SK-N-SH (cell line): ENCODE results near the gene LCN10. TPM values are rescaled to one million over a fixed set of nuclear protein-coding genes. Genes with fewer than 3 reads are reported as not detected.

Experiments
- CTCF ChIA-PET: fragments of 300-600, 350-600 bp; formaldehyde crosslinking; extraction: SDS; loops from one replicate; lab custom pipeline; 2021; lab: Yijun Ruan, JAX
- POLR2A ChIA-PET: fragments of 350-600 bp; sonication (Branson Sonifier 250); formaldehyde crosslinking; extraction: SDS; loops from one replicate; lab custom pipeline; 2020; ENCODE audit warnings: antibody characterized with exemption, inconsistent platforms; lab: Yijun Ruan, JAX
- DNase-seq: peaks from one replicate; pipeline ENCODE4 v3.0.0; 2012
- H2AFZ ChIP-seq: fragments of 200-600 bp; sonication (generic); 2 replicates; pipeline ENCODE4 v1.8.1; 2016; ENCODE audit warnings: antibody characterized with exemption, mild to moderate bottlenecking, low read depth
- H3F3A ChIP-seq: fragments of 200-600 bp; sonication (generic); replicated peaks from 2 replicates; pipeline ENCODE3; 2016; ENCODE audit warnings: antibody characterized with exemption, mild to moderate bottlenecking; ENCODE audit not compliant: insufficient read depth
- H3K27ac ChIP-seq, 2 experiments: fragments of 200-500 bp in 1 of 2; fragments of 200-600 bp in 1 of 2; sonication (Bioruptor generic) in 1 of 2; sonication (generic), shearing (Covaris generic) in 1 of 2; 2 replicates each; pipeline versions ENCODE4 v1.5.1 to v1.6.1; 2014 to 2016; ENCODE audit warnings: low read depth in 2 of 2, inconsistent platforms in 1 of 2, low read length in 1 of 2, mild to moderate bottlenecking in 1 of 2, mixed read lengths in 1 of 2
- H3K27me3 ChIP-seq: fragments of 200-600 bp; sonication (generic), shearing (Covaris generic); 2 replicates; pipeline ENCODE4 v1.6.1; 2016; ENCODE audit warnings: mixed run types; ENCODE audit not compliant: insufficient read depth
- H3K36me3 ChIP-seq, 2 experiments: fragments of 200-500 bp in 1 of 2; fragments of 200-600 bp in 1 of 2; sonication (Bioruptor generic) in 1 of 2; sonication (generic) in 1 of 2; replicated peaks in 1 of 2; 2 replicates each; pipeline versions ENCODE3 to v1.5.1; 2014 to 2016; ENCODE audit warnings: low read length in 1 of 2, mild to moderate bottlenecking in 1 of 2; ENCODE audit not compliant: insufficient read depth in 2 of 2, control insufficient read depth in 1 of 2
- H3K4me1 ChIP-seq, 2 experiments: fragments of 200-500 bp in 1 of 2; fragments of 200-600 bp in 1 of 2; sonication (Bioruptor generic) in 1 of 2; sonication (generic), shearing (Covaris generic) in 1 of 2; 2 replicates each; pipeline versions ENCODE4 v1.5.1 to v1.6.1; 2014 to 2016; ENCODE audit warnings: low read depth in 1 of 2, low read length in 1 of 2, mixed run types in 1 of 2; ENCODE audit not compliant: insufficient read depth in 2 of 2, control insufficient read depth in 1 of 2
- H3K4me2 ChIP-seq: fragments of 200-600 bp; sonication (generic), shearing (Covaris generic); 2 replicates; pipeline ENCODE4 v1.6.1; 2017; ENCODE audit warnings: mixed run types
- H3K4me3 ChIP-seq, 2 experiments: fragments of 200-500 bp in 1 of 2; fragments of 200-600 bp in 1 of 2; sonication (Bioruptor generic) in 1 of 2; sonication (generic), shearing (Covaris generic) in 1 of 2; 2 replicates each; pipeline versions ENCODE4 v1.5.1 to v1.8.1; 2014 to 2016; ENCODE audit warnings: low read depth in 2 of 2, inconsistent platforms in 1 of 2, low read length in 1 of 2, mild to moderate bottlenecking in 1 of 2, mixed read lengths in 1 of 2, moderate library complexity in 1 of 2
- H3K79me2 ChIP-seq: fragments of 200-600 bp; sonication (generic); 2 replicates; pipeline ENCODE4 v1.8.1; 2017; ENCODE audit warnings: mild to moderate bottlenecking; ENCODE audit not compliant: insufficient read depth
- H3K9ac ChIP-seq: fragments of 200-600 bp; sonication (generic); 2 replicates; pipeline ENCODE4 v1.6.1; 2017; ENCODE audit warnings: mixed run types
- H3K9me2 ChIP-seq: fragments of 200-600 bp; sonication (generic); 2 replicates; pipeline ENCODE4 v1.6.1; 2017; ENCODE audit warnings: mixed run types
- H3K9me3 ChIP-seq: fragments of 200-600 bp; sonication (generic); 2 replicates; pipeline ENCODE4 v1.6.1; 2017; ENCODE audit warnings: mixed run types, mild to moderate bottlenecking, moderate library complexity
- H4K20me1 ChIP-seq: fragments of 200-600 bp; sonication (generic); 2 replicates; pipeline ENCODE4 v1.6.1; 2017; ENCODE audit warnings: mild to moderate bottlenecking, mixed run types; ENCODE audit not compliant: insufficient read depth
- CHD2 ChIP-seq: fragments of 150-350 bp; IDR thresholded peaks from 2 replicates; pipeline ENCODE4 v1.6.1; 2018; ENCODE audit warnings: low read length; ENCODE audit not compliant: partially characterized antibody
- EZH2phosphoT487 ChIP-seq: fragments of 200-600 bp; sonication (generic); IDR thresholded peaks from 2 replicates; pipeline ENCODE4 v1.6.1; 2017; ENCODE audit warnings: low read depth, mixed run types, mild to moderate bottlenecking, antibody characterized with exemption, moderate library complexity, borderline replicate concordance
- FOXM1 ChIP-seq: IDR thresholded peaks from 2 replicates; pipeline ENCODE4 v1.4.0; 2012; ENCODE audit warnings: low read depth, mild to moderate bottlenecking
- GABPA ChIP-seq: IDR thresholded peaks from 2 replicates; pipeline ENCODE4 v1.4.0; 2012; ENCODE audit warnings: low read depth, mild to moderate bottlenecking
- GATA2 ChIP-seq: sonication (generic); formaldehyde crosslinking; IDR thresholded peaks from 2 replicates; pipeline ENCODE4 v1.5.0; 2020; ENCODE audit warnings: mild to moderate bottlenecking, missing genetic modification reagents
- MEF2A ChIP-seq: IDR thresholded peaks from 2 replicates; pipeline ENCODE4 v1.4.0; 2012; ENCODE audit warnings: low read depth, borderline replicate concordance
- RCOR1 ChIP-seq: fragments of 150-350 bp; IDR thresholded peaks from 2 replicates; pipeline ENCODE4 v1.6.1; 2017; ENCODE audit warnings: antibody characterized with exemption, low read length
- SIN3A ChIP-seq: IDR thresholded peaks from 2 replicates; pipeline ENCODE4 v1.6.1; 2012; ENCODE audit warnings: low read depth, mild to moderate bottlenecking, low read length, moderate library complexity, borderline replicate concordance
- SMC3 ChIP-seq: IDR thresholded peaks from 2 replicates; pipeline ENCODE4 v1.6.1; 2012; ENCODE audit warnings: low read depth, low read length, improper control_type of control experiment
- TCF12 ChIP-seq: IDR thresholded peaks from 2 replicates; pipeline ENCODE4 v1.4.0; 2012
- TEAD4 ChIP-seq: IDR thresholded peaks from 2 replicates; pipeline ENCODE4 v1.4.0; 2012; ENCODE audit warnings: mild to moderate bottlenecking, borderline replicate concordance; ENCODE audit not compliant: insufficient read depth
- YY1 ChIP-seq: IDR thresholded peaks from 2 replicates; pipeline ENCODE4 v1.4.0; 2012; ENCODE audit warnings: low read depth, mild to moderate bottlenecking
- WGBS: methylation state at CpG from one replicate; pipeline ENCODE4 v1.1.6; 2017; ENCODE audit warnings: low lambda C conversion rate; 5-methylcytosine and 5-hydroxymethylcytosine counted together
- polyA plus RNA-seq, 3 experiments: library from polyadenylated mRNA; depleted of rRNA; stranded (reverse); fragments of >200 nt; gene quantifications; 2 replicates each; pipeline ENCODE4 v1.2.3, GENCODE V29; 2012
- TF ChIP-seq, protein P1 (sequence below): fragments of 150-350 bp; IDR thresholded peaks from 2 replicates; pipeline ENCODE4 v1.6.1; 2017; ENCODE audit warnings: antibody characterized with exemption, low read length, low read depth, borderline replicate concordance
- TF ChIP-seq, protein P2 (sequence below): fragments of 200-600 bp; sonication (generic); IDR thresholded peaks from 2 replicates; pipeline ENCODE4 v1.6.1; 2017; ENCODE audit warnings: antibody characterized with exemption, mild to moderate bottlenecking, moderate library complexity
- TF ChIP-seq, protein P3 (sequence below): IDR thresholded peaks from 2 replicates; pipeline ENCODE4 v1.6.1; 2012; ENCODE audit warnings: mild to moderate bottlenecking, low read depth, low read length, moderate library complexity
- TF ChIP-seq, protein P4 (sequence below): IDR thresholded peaks from 2 replicates; pipeline ENCODE4; 2012

Gene LCN10
- polyA plus RNA-seq, 1 of the 3 experiments (the other 2 are of a cell fraction) = not detected

DNA sequence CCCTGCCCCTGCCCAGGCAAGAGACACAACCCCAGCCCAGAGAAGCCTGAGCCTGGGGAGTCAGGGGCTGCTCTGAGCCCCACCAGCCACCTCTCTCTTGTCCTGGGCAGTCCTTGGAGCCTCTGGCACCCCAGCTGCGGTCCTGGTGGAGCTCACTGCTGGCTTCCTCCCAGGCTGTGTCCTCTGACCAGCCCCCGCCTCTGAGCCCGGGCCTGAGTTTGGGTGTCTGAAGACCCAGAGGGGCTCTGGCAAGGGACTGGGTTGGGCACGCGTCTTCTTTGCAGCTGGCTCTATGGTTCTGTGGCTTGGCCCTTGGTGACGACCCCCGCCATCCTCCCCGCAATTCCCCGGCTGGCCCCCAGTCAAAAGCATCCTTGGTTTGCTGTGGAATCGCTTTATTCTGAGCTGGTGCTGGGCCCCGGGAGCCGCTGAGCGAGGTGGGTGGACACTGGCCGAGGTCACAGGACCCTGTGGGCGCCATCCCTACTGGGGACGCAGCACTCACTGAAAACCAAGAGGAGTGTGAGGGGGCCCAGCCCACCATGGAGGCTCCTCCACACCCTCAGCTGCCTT, 985 bp upstream of the LCN10 start:
- no peak for DNase-seq
- no peak overlapping the region for H3K9ac ChIP-seq
- no peaks in the 10 kb centered on the region for H3K27me3 ChIP-seq
- no peak overlapping the region for H3K4me2 ChIP-seq
- no peak for TF ChIP-seq TEAD4
- no peak for TF ChIP-seq YY1
- no peak for TF ChIP-seq EZH2phosphoT487
- TF ChIP-seq, protein P1, sequence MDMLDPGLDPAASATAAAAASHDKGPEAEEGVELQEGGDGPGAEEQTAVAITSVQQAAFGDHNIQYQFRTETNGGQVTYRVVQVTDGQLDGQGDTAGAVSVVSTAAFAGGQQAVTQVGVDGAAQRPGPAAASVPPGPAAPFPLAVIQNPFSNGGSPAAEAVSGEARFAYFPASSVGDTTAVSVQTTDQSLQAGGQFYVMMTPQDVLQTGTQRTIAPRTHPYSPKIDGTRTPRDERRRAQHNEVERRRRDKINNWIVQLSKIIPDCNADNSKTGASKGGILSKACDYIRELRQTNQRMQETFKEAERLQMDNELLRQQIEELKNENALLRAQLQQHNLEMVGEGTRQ = no peak
- TF ChIP-seq, protein P2, sequence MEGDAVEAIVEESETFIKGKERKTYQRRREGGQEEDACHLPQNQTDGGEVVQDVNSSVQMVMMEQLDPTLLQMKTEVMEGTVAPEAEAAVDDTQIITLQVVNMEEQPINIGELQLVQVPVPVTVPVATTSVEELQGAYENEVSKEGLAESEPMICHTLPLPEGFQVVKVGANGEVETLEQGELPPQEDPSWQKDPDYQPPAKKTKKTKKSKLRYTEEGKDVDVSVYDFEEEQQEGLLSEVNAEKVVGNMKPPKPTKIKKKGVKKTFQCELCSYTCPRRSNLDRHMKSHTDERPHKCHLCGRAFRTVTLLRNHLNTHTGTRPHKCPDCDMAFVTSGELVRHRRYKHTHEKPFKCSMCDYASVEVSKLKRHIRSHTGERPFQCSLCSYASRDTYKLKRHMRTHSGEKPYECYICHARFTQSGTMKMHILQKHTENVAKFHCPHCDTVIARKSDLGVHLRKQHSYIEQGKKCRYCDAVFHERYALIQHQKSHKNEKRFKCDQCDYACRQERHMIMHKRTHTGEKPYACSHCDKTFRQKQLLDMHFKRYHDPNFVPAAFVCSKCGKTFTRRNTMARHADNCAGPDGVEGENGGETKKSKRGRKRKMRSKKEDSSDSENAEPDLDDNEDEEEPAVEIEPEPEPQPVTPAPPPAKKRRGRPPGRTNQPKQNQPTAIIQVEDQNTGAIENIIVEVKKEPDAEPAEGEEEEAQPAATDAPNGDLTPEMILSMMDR = no peak
- TF ChIP-seq GABPA = no peak
- TF ChIP-seq, protein P3, sequence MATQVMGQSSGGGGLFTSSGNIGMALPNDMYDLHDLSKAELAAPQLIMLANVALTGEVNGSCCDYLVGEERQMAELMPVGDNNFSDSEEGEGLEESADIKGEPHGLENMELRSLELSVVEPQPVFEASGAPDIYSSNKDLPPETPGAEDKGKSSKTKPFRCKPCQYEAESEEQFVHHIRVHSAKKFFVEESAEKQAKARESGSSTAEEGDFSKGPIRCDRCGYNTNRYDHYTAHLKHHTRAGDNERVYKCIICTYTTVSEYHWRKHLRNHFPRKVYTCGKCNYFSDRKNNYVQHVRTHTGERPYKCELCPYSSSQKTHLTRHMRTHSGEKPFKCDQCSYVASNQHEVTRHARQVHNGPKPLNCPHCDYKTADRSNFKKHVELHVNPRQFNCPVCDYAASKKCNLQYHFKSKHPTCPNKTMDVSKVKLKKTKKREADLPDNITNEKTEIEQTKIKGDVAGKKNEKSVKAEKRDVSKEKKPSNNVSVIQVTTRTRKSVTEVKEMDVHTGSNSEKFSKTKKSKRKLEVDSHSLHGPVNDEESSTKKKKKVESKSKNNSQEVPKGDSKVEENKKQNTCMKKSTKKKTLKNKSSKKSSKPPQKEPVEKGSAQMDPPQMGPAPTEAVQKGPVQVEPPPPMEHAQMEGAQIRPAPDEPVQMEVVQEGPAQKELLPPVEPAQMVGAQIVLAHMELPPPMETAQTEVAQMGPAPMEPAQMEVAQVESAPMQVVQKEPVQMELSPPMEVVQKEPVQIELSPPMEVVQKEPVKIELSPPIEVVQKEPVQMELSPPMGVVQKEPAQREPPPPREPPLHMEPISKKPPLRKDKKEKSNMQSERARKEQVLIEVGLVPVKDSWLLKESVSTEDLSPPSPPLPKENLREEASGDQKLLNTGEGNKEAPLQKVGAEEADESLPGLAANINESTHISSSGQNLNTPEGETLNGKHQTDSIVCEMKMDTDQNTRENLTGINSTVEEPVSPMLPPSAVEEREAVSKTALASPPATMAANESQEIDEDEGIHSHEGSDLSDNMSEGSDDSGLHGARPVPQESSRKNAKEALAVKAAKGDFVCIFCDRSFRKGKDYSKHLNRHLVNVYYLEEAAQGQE = no peak
- no peak for TF ChIP-seq SIN3A
- no peak for TF ChIP-seq MEF2A
- no peak for TF ChIP-seq FOXM1
- no peak for TF ChIP-seq CHD2
- no peak for TF ChIP-seq RCOR1
- no peak for TF ChIP-seq TCF12
- no peak for TF ChIP-seq SMC3
- no peak for TF ChIP-seq GATA2 (CRISPR knock-in tag)
- TF ChIP-seq, protein P4, sequence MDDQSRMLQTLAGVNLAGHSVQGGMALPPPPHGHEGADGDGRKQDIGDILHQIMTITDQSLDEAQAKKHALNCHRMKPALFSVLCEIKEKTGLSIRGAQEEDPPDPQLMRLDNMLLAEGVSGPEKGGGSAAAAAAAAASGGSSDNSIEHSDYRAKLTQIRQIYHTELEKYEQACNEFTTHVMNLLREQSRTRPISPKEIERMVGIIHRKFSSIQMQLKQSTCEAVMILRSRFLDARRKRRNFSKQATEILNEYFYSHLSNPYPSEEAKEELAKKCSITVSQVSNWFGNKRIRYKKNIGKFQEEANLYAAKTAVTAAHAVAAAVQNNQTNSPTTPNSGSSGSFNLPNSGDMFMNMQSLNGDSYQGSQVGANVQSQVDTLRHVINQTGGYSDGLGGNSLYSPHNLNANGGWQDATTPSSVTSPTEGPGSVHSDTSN = no peak
- no peaks in the 10 kb centered on the region for H4K20me1 ChIP-seq
- H3K4me1 ChIP-seq = peaks cover 0 to 5% of the 10 kb centered on the region in 2 experiments; a peak in 1 of 4 replicates
- H3K4me3 ChIP-seq = no peak overlapping the region
- no peak overlapping the region for H3K27ac ChIP-seq
- POLR2A ChIA-PET = no interaction called here
- H3K9me3 ChIP-seq = no peaks in the 10 kb centered on the region
- no peaks in the 10 kb centered on the region for H3K36me3 ChIP-seq
- H3K9me2 ChIP-seq = no peaks in the 10 kb centered on the region
- no peak overlapping the region for H2AFZ ChIP-seq
- CTCF ChIA-PET = interaction anchor here (0.6 to 4.2 kb wide), 8 partner anchors 12 to 286 kb away, joined by 3 to 34 read pairs (median 5); partner anchors contain the start of gene LCN8
- H3F3A ChIP-seq = no peaks in the 10 kb centered on the region
- WGBS = 79% methylated on average over 4 of the region's 16 CpGs
- no peaks in the 10 kb centered on the region for H3K79me2 ChIP-seq
